ENCODE results near the gene KAT5.

DNA sequence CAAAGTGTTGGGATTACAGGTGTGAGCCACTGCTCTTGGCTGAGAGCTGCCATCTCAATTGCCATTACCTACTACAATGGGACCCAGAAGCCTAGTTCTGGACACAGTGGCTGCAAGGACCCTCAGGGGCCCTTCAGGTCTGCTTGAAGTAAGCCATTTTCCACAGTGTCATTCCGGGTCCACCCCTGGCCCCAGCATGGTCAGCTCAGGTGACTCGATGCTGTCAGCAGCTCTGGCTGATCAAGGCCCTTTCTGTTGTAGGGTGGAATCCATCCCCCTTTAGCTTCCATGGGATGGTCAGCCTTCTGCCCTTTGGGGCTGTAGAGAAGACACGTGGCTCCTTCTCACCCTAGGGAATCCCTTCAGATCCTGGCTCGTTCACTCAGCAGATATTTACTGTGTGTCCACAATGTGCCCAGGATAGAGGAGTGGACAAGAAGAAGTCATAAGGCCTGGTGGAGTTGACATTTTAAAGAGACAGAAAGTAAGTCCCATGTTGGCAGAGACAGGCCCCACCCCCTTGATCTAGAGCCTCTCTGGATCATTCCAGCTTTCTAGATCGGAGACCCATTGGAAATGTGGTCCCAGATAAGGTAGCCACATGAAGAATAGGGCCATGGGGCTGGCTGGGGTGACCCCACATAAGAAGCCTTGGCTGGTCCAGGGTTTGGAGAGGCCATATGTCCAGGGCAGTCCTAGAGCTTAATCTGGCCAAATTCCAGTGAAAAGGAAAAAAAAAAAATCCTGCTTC lies 15.1 kb upstream of the KAT5 start:
- TF ChIP-seq CTCF (IDR thresholded peaks at IDR 0.05) (no peak), EP300 (IDR thresholded peaks at IDR 0.05) (no peak), POLR2A (IDR thresholded peaks at IDR 0.05) (no peak)
